ENCODE measurements around the gene BLOC1S3.
"Not testable (repeated sequence)": the region's sequence is repeated elsewhere in the genome, so short reads cannot be mapped to it uniquely, and the experiment has no call there.

The BLOC1S3 gene

GRCh38 chr19:45222724-45223123, 44.1 kb downstream of the BLOC1S3 start:
- no peak for TF ChIP-seq CTCF (conservative IDR thresholded peaks at IDR 0.05; ENCODE audit: control insufficient read depth, insufficient read depth, low read depth, low read length)
- no peak for DNase-seq (ENCODE audit: low read depth)
- H3K4me3 ChIP-seq (ENCODE audit: control insufficient read depth, low read depth, low read length), result no peak overlapping the region

- no peak for TF ChIP-seq CTCF (conservative IDR thresholded peaks at IDR 0.05; ENCODE audit: control insufficient read depth, insufficient read depth, low read depth, low read length)
- H3K4me3 ChIP-seq (ENCODE audit: control insufficient read depth, low read depth, low read length), result no peak overlapping the region
- no peak for DNase-seq (ENCODE audit: low read depth)
Measured at GRCh38 chr19:45223879-45224278, 45.3 kb downstream of the BLOC1S3 start.

GRCh38 chr19:45224645-45225044, 46.1 kb downstream of the BLOC1S3 start:
- DNase-seq (ENCODE audit: low read depth), result no peak
- H3K4me3 ChIP-seq (ENCODE audit: control insufficient read depth, low read depth, low read length), result no peak overlapping the region
- no peak for TF ChIP-seq CTCF (conservative IDR thresholded peaks at IDR 0.05; ENCODE audit: control insufficient read depth, insufficient read depth, low read depth, low read length)

- not testable (repeated sequence) for DNase-seq (ENCODE audit: low read depth); H3K4me3 ChIP-seq (ENCODE audit: control insufficient read depth, low read depth, low read length)
Measured at GRCh38 chr19:45229056-45229455, 50.5 kb downstream of the BLOC1S3 start.
